ENCODE results near the gene SUMO4. TPM values are rescaled to one million over a fixed set of nuclear protein-coding genes. Genes with fewer than 3 reads are reported as not detected.

SUMO4 gene
- total RNA-seq, 4 donors from 2014 or later, result 0.33 to 6.3 TPM; not detected in 2

DNA sequence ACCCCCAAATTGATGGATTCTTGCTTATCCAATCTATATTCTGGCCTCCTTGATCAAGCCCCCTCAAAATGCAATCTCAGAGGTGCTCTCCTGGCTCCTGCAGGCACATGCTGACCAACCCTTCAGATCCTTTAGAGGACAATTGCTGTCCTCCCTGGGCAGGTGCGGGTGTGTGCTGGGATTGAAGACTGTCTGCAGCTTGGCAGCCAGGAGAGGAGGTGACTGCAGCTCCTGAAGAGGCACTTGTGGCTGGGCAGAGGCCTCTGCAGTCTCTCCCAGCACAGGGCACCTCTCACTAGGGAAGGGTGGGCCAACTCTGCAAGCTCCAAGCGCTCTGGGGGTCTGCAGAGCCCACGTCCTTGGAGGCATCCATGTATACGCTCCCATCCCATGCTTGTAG lies 28.5 kb downstream of the SUMO4 start:
- ATAC-seq (no peak), DNase-seq (no peak)
- Histone ChIP-seq H3K9me3 (no peaks in the 10 kb centered on the region), H3K36me3 (no peaks in the 10 kb centered on the region), H3K4me3 (no peak overlapping the region), H3K27me3 (no peaks in the 10 kb centered on the region), H3K27ac (no peak overlapping the region), H3K4me1 (peaks cover 3 to 6% of the 10 kb centered on the region in 2 donors)
- intact Hi-C loops (cut with DNase I; ENCODE audit: low total_unique reads), result no loop called here
- TF ChIP-seq CTCF (IDR thresholded peaks at IDR 0.05 in 4 of 5, conservative IDR thresholded peaks at IDR 0.05 in 1 of 5) (no peak), POLR2A (IDR thresholded peaks at IDR 0.05) (no peak)
- in situ Hi-C loops (cut with MboI; ENCODE audit: low sequenced_read_pairs in 4 of 4), result loop anchor here in 1 of 4 donors (5.0 kb wide), 1 partner anchor 396 kb away; no protein-coding TSS in a partner anchor

DNA sequence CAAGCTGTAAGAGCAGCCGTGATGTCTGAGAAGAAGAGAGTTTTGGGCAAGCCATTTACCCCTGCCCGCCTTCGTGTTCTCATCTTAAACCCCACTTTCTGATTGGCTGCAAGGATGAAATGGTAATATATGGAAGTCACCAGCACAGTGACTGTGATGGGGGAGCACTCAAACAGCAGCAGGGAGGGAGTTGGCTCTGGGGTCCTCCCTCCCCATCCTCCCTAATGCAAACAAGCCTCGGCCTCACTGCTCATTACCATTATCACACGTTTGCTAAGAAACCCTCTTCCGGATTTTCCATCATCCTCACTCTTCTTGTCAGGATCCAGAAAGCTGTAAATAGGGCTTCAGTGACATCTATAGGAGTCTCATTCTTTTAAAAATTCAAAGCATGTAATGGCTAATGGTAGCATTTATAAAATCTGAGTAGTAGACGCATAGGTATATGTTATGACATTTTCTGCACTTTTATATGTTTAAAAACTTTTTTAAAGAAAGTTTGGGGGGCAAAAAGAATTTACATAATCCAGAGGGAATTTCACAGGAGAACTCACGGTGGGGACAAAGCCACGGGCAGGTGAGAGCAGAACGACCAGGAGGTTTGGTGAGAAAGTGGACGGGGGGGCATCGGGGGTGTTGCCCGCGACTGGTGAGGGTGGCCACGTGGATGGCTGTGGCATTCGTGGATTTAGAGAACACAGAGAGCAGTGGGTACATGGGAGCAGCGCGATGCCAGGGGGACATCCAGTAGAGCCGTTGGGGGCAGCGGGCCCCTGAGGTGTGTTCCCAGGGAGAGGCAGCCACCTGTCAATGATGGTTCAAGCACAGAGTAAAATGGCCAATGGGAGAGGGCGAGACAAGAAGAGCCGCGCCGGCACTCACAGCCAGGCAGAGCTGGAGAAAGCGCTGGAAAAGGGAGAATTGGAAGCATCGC lies 29.6 kb downstream of the SUMO4 start:
- in situ Hi-C loops (cut with MboI; ENCODE audit: low sequenced_read_pairs in 4 of 4), result loop anchor here (5.0 to 10.0 kb wide), 3 partner anchors 347 to 855 kb away; no protein-coding TSS in a partner anchor
- Histone ChIP-seq H3K9me3 (no peaks in the 10 kb centered on the region), H3K4me3 (no peak overlapping the region), H3K4me1 (peaks cover 0 to 2% of the 10 kb centered on the region in 2 donors), H3K36me3 (no peaks in the 10 kb centered on the region), H3K27me3 (no peaks in the 10 kb centered on the region), H3K27ac (no peak overlapping the region)
- intact Hi-C loops (cut with DNase I; ENCODE audit: low total_unique reads), result no loop called here
- DNase-seq (no peak), ATAC-seq (no peak)
- TF ChIP-seq POLR2A (IDR thresholded peaks at IDR 0.05), result no peak
- no peak for TF ChIP-seq CTCF (IDR thresholded peaks at IDR 0.05 in 4 of 5, conservative IDR thresholded peaks at IDR 0.05 in 1 of 5)

DNA sequence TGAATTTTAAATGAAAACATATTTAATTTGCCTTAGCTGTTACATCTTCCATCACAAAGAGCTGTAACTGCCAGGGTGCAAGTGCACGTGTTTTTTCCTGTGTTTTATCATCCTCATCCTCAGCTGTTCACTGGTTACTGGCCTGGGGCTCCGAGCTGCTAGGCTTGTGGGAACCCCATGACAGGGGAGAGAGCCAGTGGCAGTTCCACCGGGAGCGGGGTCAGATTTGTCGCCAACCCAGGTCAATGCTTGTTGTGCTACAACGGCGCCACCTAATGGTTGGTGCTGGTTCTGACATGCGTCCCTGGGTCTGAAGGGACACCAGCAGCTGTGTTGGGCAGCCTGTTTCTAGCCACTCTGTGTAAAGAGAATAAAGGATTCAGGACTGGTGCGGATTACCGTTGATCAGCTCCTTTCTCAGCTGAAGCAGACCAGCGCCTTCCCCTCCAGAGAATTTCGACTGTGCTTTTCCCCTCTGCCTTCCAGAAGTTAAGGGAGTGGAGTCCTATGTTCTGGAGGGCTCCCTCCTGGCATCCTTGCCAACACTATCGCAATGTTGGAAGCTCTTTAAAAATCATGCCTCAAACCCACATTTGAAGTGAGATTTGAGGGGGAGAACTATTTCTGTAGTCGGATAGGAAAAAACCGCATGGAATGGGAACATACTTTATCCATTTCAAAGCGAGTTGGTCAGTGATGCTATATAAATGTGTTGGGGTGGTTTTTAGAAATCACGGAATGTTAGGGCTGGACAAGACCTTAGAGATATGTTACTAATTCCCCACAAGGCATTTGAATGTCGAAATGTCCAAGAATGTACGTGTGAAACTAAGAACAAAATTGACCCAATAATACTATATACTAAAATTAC lies 32.1 kb downstream of the SUMO4 start:
- DNase-seq (peak; percentile 76 to 83), ATAC-seq (peak; percentile 87 to 91)
- TF ChIP-seq CTCF (IDR thresholded peaks at IDR 0.05 in 4 of 5, conservative IDR thresholded peaks at IDR 0.05 in 1 of 5) (peak; percentile 92 to 97 (median 95)), POLR2A (IDR thresholded peaks at IDR 0.05) (no peak)
- Histone ChIP-seq H3K9me3 (no peaks in the 10 kb centered on the region), H3K4me1 (peaks cover 0 to 2% of the 10 kb centered on the region in 2 donors), H3K27me3 (no peaks in the 10 kb centered on the region), H3K36me3 (no peaks in the 10 kb centered on the region), H3K4me3 (no peak overlapping the region), H3K27ac (no peak overlapping the region)
- in situ Hi-C loops (cut with MboI; ENCODE audit: low sequenced_read_pairs in 4 of 4), result loop anchor here in 3 of 4 donors (5.0 to 10.0 kb wide), 3 partner anchors 350 to 857 kb away; no protein-coding TSS in a partner anchor
- intact Hi-C loops (cut with DNase I; ENCODE audit: low total_unique reads), result loop anchor here (1.0 kb wide), 2 partner anchors 350 to 403 kb away; no protein-coding TSS in a partner anchor

DNA sequence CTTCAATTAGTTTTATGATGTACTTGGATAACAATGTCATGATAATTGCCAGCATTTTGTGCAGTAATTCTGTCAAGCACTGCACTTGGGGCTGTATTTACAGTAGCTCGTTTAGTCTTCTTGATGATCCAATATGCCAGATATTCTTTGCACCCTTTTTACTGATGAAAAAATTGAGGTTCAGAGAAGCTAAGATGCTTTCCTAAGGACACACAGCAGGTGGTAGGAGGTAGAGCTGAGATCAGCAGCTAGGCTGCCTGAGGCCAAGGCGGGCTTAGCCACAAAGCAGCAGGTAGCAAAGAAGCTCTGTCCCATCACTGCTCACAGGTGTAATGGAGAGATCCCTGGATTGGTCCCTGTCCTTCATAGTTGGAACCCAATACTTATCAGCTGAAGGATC lies 33.3 kb downstream of the SUMO4 start:
- DNase-seq (no peak), ATAC-seq (no peak)
- no peak for TF ChIP-seq CTCF (IDR thresholded peaks at IDR 0.05 in 4 of 5, conservative IDR thresholded peaks at IDR 0.05 in 1 of 5)
- TF ChIP-seq POLR2A (IDR thresholded peaks at IDR 0.05), result no peak
- H3K27ac ChIP-seq, result no peak overlapping the region
- intact Hi-C loops (cut with DNase I; ENCODE audit: low total_unique reads) (no loop called here), in situ Hi-C loops (cut with MboI; ENCODE audit: low sequenced_read_pairs in 4 of 4) (loop anchor here in 3 of 4 donors (5.0 to 10.0 kb wide), 3 partner anchors 351 to 859 kb away; no protein-coding TSS in a partner anchor)
- no peaks in the 10 kb centered on the region for H3K27me3 ChIP-seq
- H3K4me3 ChIP-seq, result no peak overlapping the region
- peaks cover 0 to 2% of the 10 kb centered on the region in 2 donors for H3K4me1 ChIP-seq
- H3K9me3 ChIP-seq, result no peaks in the 10 kb centered on the region
- no peaks in the 10 kb centered on the region for H3K36me3 ChIP-seq

Data from gastrocnemius medialis (tissue), 4 donors.